Measurements from ENCODE around the gene CELF2.

DNA sequence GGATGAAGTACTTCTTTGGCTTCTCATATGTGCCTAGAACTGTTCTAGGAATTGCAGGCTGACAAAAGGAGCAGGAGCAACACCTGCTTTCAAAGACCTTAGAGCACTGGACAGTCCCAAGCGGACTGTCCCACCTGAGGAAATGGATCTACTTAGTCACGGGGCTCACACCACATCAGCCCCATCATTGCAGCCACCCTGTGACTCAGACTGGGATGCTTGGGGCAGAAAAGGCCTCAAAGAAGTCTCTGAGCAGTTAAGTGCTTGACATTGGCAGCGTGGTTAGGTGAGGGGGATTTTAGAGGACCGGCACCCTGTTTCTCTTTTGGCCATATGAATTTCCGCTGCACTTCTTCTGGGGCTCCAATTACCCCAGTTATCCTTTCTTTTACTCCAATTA, 337.2 kb downstream of the CELF2 start:
- no peak for TF ChIP-seq CTCF (IDR thresholded peaks at IDR 0.05; ENCODE audit: insufficient read depth, low read length, poor library complexity, severe bottlenecking)
- TF ChIP-seq EZH2phosphoT487 (conservative IDR thresholded peaks at IDR 0.05; ENCODE audit: low read length) = no peak

Measured in SU-DHL-6 (cell line).